ENCODE data around the gene NDFIP2. TPM values are rescaled to one million over a fixed set of nuclear protein-coding genes. Genes with fewer than 3 reads are reported as not detected.

The NDFIP2 gene
- total and polyA plus RNA-seq, 12 donors: 5.2 to 62.1 (median 38.9) TPM

DNA sequence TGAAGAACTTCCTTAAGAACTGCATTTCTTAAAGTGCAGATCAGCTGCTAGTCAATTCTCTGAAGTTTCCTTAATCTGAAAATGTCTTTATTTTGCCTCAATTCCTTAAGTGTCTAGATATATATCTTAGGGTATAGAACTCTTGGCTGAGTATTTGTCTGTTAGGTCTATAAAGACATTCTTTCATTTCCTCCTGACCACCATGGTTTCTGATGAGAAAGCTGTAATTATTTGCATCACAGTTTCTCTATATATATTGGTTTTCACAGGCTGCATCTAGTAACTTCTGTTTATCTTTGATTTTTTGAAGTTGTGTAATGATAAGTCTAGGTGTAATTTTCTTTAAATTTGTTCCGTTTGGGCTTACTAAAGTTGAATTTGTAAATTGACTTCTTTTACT is 15.2 kb downstream of the NDFIP2 start:
- H3K4me3 ChIP-seq: no peak overlapping the region
- H3K9me3 ChIP-seq (replicated peaks in 1 of 3): no peaks in the 10 kb centered on the region
- H3K27me3 ChIP-seq: no peaks in the 10 kb centered on the region
- H3K36me3 ChIP-seq (replicated peaks in 1 of 2): no peaks in the 10 kb centered on the region
- H3K27ac ChIP-seq: no peak overlapping the region
- intact Hi-C loops (cut with DNase I): no loop called here
- no peak for TF ChIP-seq POLR2A (IDR thresholded peaks at IDR 0.05)
- TF ChIP-seq, protein P1, sequence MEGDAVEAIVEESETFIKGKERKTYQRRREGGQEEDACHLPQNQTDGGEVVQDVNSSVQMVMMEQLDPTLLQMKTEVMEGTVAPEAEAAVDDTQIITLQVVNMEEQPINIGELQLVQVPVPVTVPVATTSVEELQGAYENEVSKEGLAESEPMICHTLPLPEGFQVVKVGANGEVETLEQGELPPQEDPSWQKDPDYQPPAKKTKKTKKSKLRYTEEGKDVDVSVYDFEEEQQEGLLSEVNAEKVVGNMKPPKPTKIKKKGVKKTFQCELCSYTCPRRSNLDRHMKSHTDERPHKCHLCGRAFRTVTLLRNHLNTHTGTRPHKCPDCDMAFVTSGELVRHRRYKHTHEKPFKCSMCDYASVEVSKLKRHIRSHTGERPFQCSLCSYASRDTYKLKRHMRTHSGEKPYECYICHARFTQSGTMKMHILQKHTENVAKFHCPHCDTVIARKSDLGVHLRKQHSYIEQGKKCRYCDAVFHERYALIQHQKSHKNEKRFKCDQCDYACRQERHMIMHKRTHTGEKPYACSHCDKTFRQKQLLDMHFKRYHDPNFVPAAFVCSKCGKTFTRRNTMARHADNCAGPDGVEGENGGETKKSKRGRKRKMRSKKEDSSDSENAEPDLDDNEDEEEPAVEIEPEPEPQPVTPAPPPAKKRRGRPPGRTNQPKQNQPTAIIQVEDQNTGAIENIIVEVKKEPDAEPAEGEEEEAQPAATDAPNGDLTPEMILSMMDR (IDR thresholded peaks at IDR 0.05): no peak
- no peak for DNase-seq
- peaks cover 13 to 45% of the 10 kb centered on the region in 2 donors for H3K4me1 ChIP-seq (replicated peaks in 1 of 2)
- 87 to 100% (median 91%) methylated on average over 1 of the region's 1 CpG for WGBS, 4 donors

DNA sequence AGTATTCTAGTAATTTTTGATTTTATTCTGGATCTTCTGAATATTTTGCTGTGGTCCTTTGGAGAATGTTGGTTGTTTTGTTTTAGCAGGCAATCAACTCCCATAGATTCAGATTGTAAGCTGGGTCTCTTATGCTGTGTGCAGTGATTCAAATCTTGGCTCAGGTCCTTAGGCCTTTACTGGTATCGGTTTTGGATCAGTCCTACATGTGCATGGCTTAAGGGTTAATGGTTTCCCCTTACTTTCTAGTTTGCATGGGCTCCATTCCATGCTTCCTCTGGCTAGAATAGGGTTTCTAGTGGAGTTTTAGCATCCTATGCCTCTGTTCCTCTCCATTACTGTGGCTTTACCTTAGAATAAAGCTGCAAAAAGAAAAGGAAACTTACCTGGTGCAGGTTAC is 16.1 kb downstream of the NDFIP2 start:
- Histone ChIP-seq H3K27ac (no peak overlapping the region), H3K36me3 (replicated peaks in 1 of 2) (no peaks in the 10 kb centered on the region), H3K9me3 (replicated peaks in 1 of 3) (no peaks in the 10 kb centered on the region), H3K4me1 (replicated peaks in 1 of 2) (peaks cover 10 to 40% of the 10 kb centered on the region in 2 donors), H3K27me3 (no peaks in the 10 kb centered on the region), H3K4me3 (no peak overlapping the region)
- no peak for TF ChIP-seq POLR2A (IDR thresholded peaks at IDR 0.05)
- TF ChIP-seq, protein P1 (IDR thresholded peaks at IDR 0.05): no peak
- 69 to 100% (median 86%) methylated on average over 1 of the region's 1 CpG for WGBS, 4 donors
- no peak for DNase-seq
- intact Hi-C loops (cut with DNase I): no loop called here

DNA sequence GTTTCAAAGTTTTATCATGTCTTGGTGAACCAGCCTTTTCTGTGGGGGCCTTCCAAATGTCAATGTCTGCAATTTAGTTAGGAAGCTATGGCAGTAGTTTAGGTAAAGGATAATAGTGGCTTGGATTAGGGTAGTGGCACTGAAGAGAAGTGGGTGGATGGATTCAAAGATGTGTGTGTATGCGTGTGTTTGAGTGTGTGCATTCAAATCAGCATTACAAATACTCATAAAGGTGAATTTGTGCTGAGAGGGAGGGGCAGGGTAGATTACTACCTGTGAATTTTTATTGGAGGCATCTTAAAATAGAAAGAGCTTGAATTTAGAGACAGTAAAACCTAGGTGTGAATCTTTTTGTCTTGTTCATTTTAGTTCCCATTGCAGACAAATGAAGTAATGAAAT is 16.9 kb downstream of the NDFIP2 start:
- TF ChIP-seq, protein P1 (IDR thresholded peaks at IDR 0.05): no peak
- no peak for TF ChIP-seq POLR2A (IDR thresholded peaks at IDR 0.05)
- no peaks in the 10 kb centered on the region for H3K9me3 ChIP-seq (replicated peaks in 1 of 3)
- intact Hi-C loops (cut with DNase I): no loop called here
- H3K4me1 ChIP-seq (replicated peaks in 1 of 2): peaks cover 2 to 38% of the 10 kb centered on the region in 2 donors
- no peak for DNase-seq
- no peak overlapping the region for H3K4me3 ChIP-seq
- no peaks in the 10 kb centered on the region for H3K27me3 ChIP-seq
- no peaks in the 10 kb centered on the region for H3K36me3 ChIP-seq (replicated peaks in 1 of 2)
- H3K27ac ChIP-seq: no peak overlapping the region
- WGBS, 4 donors: 92 to 100% (median 96%) methylated on average over 1 of the region's 1 CpG

DNA sequence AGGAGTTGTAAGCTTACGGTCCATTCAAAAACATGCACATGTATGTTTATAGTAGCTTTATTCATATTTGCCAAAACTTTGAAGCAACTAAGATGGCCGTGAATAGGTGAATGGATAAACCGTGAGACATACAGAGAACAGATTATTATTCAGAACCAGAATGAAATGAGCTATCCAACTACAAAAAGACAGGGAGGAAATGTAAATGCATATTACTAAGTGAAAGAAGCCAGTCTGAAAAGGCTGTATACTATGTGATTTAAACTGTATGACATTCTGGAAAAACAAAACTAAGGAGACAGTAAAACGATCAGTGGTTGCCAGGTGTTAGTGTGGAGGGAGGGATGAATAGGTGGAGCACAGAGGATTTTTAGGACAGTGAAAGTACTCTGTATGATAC is 19.9 kb downstream of the NDFIP2 start:
- no peak for DNase-seq
- Histone ChIP-seq H3K36me3 (replicated peaks in 1 of 2) (no peaks in the 10 kb centered on the region), H3K27me3 (no peaks in the 10 kb centered on the region), H3K4me3 (no peak overlapping the region), H3K27ac (no peak overlapping the region), H3K9me3 (replicated peaks in 1 of 3) (no peaks in the 10 kb centered on the region), H3K4me1 (replicated peaks in 1 of 2) (peaks cover 0 to 26% of the 10 kb centered on the region in 2 donors)
- 92 to 98% (median 94%) methylated on average over 4 of the region's 4 CpGs for WGBS, 4 donors
- TF ChIP-seq, protein P1 (IDR thresholded peaks at IDR 0.05): no peak
- no peak for TF ChIP-seq POLR2A (IDR thresholded peaks at IDR 0.05)
- intact Hi-C loops (cut with DNase I): no loop called here
